Measurements from ENCODE around the gene TECTA.

The TECTA gene, protein sequence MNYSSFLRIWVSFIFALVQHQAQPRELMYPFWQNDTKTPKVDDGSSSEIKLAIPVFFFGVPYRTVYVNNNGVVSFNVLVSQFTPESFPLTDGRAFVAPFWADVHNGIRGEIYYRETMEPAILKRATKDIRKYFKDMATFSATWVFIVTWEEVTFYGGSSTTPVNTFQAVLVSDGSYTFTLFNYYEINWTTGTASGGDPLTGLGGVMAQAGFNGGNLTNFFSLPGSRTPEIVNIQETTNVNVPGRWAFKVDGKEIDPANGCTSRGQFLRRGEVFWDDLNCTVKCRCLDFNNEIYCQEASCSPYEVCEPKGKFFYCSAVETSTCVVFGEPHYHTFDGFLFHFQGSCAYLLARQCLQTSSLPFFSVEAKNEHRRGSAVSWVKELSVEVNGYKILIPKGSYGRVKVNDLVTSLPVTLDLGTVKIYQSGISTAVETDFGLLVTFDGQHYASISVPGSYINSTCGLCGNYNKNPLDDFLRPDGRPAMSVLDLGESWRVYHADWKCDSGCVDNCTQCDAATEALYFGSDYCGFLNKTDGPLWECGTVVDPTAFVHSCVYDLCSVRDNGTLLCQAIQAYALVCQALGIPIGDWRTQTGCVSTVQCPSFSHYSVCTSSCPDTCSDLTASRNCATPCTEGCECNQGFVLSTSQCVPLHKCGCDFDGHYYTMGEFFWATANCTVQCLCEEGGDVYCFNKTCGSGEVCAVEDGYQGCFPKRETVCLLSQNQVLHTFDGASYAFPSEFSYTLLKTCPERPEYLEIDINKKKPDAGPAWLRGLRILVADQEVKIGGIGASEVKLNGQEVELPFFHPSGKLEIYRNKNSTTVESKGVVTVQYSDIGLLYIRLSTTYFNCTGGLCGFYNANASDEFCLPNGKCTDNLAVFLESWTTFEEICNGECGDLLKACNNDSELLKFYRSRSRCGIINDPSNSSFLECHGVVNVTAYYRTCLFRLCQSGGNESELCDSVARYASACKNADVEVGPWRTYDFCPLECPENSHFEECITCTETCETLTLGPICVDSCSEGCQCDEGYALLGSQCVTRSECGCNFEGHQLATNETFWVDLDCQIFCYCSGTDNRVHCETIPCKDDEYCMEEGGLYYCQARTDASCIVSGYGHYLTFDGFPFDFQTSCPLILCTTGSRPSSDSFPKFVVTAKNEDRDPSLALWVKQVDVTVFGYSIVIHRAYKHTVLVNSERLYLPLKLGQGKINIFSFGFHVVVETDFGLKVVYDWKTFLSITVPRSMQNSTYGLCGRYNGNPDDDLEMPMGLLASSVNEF (N-terminal part only)

DNA sequence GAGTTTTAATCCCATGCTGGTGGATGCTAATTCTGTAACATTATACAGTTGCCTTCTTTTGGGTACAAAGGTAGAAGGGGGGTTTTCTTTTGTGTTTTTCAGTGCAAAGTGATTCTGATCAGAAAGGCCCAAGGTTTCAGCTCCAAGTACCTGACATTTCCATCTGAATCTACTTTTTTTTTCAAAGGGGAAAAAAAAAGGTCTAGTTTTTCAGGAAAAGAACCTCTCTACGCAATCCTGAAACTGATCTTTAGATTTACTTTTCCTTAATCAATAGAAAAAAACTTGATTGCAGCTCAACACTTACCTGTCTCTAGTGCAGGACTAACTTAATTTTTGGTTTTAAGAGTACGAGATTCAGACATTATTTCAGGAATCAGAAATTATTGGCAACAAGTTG, at the start of gene TECTA:
Gene TECTA, plus strand, starts transcription at position 301 of the 400 bp plus-strand sequence. CDS start 1,423 bp downstream, outside the sequence.
- DNase-seq: no peak

DNA sequence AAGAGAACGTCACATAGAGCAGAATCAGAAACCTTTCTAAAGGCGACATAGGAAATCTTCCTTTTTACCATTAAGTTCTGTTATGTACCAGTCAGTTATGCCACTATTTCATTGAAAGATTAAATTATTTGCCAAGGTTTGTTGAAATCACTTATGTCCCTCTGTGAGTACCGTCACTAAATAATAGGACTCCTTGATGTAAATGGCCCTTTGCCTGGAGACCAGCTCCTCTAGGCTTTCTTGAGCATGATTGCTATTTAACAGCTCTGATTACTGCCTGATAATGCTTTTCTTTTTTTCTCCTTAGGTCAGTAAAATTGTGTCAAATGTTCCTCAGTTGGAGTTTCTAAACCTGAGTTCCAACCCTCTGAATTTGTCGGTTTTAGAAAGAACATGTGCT, 47.8 kb upstream of the TECTA start:
- no peak for DNase-seq

DNA sequence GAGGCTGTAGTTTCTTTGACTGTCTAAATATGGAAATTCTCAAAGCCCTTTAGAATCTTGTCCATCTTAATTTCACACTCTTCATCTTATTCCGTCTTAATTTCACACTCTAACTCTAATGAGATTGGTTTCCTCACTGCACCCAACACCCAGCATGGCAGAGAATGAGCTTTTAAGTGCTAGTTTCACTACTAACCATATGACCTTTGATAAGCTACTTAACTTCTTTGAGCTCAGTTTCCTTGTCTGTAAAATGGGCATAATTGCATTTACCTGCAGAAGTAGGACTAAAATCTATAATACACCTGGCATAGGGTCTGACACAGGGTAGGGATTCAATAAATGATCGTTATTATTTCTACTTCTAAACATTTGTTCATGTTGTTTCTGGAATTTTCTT, 46.8 kb upstream of the TECTA start:
- DNase-seq: no peak

DNA sequence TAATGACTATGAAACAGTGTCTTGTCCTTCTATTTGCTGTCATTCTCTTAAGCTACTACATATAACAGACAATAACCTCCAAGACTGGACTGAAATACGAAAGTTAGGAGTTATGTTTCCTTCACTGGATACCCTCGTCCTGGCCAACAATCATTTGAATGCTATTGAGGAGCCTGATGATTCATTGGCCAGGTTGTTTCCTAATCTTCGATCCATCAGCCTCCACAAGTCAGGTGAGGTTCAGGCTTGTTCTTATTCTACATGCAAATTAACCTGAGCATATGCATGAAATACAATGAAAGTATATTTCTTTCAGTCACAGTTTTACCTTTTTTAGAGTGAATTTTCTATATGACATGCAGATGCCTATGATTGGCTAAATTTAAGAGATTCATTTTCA, 46.0 kb upstream of the TECTA start:
- DNase-seq: no peak

DNA sequence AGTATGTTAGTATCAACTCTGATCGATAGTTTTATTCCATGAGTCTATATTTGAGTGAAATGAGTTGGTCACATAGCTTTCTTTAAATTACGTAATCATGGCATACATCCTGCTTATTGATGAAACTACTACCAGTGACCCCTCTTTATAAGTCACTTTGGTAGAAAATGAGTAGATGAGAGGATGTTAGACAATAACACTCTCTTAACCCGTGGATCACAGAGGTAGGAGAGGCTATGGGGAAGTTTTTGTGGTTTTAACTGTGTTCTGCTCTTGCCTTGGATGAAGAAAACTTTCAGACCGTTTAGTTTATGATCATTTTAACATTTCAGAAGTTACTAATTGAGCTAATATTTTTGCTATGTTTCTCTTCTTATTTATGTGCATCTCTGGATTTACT, 43.1 kb upstream of the TECTA start:
- DNase-seq: no peak

DNA sequence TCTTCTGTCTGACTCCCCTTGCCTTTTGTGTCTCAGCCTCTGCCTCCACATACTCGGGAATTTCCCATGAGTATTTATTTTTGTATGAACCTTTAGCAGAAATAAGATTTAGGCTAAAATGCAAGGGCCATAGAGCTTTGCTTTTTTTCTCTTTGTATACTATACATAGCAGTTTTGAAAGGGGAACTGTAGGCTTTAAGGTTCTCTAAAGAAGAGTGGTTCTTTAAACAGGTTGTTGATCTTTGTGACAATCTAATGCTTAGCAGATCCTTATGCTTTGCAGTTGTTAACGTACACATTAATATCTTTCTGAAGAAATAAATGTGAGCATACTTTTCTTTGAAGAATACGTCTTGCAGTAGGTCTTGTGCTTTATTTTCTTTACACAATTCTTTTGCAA, 42.1 kb upstream of the TECTA start:
- no peak for DNase-seq

DNA sequence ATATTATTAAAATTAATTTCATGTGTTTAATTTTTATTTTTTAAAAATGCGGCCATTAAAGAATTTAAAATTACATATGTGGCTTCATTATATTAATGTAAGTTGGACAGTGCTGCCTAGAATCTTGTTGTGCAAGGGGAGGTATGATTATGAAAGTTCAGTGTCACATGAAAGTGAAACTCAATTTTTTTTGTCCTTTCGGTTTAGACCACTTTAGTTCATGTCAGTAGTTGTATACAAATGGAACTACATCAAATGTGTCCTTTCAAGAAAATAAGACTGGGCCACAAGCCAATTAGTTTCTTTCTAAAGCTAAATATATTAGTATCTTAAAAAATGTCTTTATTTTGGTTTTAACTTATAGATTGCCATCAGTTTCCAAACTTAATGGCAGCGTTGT, 41.4 kb upstream of the TECTA start:
- no peak for DNase-seq

DNA sequence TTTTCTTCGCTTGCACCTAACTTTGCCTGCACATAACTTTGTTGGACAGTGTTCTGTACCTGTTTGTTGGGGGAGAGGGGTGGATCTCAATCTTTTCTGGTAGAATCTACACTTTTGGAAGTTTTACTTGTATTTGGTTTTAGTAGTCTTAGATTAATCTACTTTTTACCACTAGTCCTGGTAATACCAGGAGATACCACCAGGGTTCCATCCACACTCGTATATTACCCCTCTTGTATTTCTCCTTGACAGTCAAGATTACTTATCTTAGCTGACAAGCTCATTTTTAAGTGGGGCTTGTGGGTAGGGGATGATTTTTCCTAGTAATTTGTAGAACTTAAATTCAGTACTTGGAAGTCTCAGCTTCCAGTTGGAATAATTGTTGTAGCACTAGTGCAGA, 37.3 kb upstream of the TECTA start:
- DNase-seq: no peak

DNA sequence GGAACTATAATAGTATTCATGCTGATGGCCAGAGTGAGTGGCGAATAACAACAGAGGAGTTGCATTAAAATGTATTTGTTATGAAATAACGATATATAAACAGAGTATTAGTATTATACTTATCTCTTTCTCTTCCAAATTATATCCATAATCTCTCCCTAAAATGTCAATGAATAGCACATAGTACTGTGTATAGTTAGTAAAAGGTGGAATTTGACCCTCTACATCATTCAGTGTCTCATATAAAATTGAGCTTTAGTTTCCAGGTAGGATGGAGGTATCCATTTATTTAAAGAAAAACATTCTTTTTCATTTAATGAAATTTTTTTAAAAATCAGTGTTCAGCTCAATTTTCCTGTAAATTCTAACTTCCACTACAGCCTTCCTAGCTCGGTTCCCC, 34.4 kb upstream of the TECTA start:
- no peak for DNase-seq

DNA sequence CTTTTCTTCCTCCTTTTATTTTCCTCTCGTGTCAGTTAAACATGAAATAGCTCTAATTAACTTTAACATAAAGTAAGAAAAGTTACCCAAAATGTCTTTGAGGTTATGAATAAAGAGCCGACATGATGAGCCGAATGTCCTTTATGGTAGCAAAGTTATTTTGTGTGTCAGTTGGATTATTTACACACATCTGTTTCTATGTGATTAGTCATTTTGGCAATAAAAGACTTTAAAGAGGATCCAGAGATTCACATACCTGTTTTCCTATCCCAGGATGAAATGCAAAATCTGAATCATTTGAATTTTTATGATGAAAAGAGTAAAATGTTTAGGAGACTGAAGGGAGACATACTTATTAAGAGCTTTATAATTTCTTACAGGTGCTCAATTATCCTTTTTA, 34.0 kb upstream of the TECTA start:
- no peak for DNase-seq

DNA sequence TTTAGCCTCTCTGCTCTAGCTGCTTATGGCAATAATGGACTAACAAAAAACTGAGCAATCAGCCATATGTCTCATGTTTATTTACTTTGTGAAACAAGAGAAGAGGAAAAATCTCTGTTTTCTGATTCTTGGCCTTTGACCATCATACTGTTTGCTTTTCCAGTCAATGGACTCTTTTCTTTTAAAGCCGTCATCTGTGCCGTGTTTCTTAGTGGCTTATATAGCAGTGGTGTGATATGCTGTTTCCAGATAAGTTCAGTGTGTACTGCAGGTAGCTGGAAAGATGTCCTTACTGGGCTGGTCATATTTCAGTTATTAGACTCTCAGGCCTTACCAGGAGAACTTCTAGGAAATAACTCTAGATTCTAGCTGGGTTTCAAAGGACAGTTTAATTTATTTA, 33.6 kb upstream of the TECTA start:
- DNase-seq: no peak

DNA sequence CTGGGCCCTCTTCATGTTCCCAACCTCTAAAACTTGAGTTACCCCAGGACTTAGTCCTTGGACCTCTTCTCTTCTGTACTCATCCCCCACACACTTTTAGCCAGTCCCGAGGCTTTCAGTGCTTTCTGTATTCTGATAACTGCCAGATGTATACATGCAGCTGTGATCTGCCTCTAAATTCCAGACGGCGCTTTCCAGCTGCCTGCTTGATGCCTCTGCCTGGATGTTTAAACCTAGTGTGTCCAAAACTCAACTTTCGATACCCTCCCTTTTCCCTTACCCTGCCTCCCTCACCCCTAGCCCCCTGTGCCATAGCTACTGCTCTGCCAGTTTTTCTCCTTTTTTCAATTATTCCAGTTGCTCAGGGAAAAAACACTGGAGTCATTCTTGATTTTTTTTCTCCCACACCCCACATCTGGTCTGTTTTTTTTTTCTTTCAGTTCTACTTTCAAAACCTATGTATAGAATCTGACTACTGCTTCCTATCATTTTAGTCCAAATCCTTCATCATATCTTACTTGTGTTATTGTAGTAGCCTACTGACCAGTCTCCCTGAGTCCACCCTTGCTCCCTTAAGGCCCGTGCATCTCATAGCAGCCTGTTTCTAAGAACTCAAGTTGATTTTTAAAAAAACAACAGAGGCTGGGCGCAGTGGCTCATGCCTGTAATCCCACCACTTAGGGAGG, 32.9 kb upstream of the TECTA start:
- no peak for DNase-seq

DNA sequence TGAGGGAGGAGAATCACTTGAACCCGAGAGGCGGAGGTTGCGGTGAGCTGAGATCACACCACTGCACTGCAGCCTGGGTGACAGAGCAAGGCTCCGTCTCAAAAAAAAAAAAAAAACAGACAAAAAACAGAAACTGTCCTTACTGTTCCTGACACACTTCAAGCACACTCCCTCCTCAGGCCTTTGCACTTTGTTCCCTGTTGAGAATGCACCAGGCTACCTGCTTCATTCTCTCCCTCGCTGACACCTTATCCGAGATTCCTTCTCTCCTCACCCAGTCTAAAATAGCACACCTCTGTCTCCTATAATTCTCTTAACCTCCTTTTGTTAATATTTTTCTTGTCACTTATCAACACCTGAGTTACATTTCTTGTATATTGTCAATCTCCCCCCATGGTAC, 32.3 kb upstream of the TECTA start:
- DNase-seq: no peak

DNA sequence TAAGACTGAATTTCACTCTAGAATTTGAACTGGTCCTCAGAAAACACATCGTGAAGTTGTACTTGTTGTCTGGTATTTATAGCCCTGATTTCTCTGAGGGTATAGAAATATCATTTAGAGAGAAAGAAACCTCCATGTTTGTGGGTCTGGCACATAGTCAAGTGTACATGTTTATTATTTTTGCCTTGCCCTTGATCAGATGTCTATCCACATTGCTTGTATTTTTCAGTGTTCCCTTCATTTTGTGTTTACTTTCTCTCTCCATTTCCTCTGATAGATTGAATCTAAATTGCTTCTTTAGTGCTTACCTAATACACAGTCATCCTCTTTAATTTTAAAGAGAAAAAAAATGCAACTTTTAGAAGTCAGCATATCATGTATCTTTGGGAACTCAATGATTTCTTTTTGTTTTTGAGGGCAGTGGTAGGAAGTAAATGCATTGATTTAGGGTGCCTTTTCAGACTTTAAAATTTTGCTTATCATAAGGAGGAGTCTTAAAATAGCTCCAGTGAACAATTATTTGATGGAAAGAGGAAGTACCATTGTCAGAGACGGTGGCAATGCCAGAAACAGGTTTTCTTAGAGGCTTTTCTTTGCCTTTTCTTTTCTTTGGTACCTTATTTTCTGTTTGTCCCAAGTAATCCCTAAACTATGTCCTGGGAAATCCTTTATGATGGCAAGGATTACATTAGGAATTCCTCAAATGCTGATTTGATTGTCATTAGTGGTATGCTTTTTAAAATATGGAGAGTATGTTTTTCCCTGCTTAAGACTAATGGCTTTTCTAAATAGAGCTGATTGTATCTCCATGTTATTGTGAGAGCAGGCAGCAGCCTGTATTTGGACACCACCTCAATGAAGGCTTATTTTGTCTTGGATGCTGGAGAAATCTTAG, 29.8 kb upstream of the TECTA start:
- no peak for DNase-seq

DNA sequence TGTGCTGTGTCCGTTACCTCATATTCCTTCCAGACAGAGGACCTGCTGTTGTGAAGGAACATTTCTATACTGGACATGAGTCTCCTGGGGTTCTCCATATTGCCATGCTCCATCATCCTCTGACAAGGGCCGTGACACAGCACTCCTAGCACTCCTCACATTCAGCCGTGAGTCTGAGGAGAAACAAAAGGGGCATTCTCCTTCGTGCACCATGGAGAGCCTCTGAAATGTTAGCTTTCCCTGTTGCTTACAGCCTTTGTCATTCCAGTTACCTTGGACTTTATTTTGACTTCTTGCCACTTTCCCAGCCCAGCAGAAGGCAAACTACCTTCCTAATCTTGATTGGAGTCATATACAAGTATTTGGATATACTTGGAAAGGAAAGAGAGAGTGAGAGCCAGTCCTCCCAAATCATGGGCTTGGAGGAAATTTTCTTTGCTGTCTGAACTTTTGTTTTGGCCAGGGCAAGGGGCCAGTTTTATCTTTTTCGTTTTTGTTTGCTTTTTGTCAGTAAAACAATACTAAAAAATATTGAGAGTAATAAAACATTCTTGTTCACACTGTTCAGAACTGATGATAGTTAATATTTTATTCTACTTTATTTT, 29.1 kb upstream of the TECTA start:
- no peak for DNase-seq

DNA sequence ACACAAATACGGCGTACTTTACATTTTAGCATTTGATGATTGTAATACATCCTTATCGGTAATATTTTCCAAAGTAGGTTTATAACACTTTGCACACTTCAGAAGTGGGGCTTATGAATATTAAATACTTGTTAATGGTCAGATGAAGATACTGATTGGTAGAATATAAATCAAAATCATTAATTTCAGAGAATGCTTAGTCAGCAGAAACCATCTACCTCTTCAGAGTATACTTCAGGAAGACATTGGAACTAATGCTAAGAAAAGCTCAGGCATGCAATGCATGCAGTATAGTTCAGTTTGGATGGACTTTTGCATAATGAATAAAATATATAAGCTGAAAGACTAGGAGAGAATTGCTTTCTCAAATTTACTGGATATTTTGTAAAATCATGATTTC, 19.7 kb upstream of the TECTA start:
- DNase-seq: no peak

DNA sequence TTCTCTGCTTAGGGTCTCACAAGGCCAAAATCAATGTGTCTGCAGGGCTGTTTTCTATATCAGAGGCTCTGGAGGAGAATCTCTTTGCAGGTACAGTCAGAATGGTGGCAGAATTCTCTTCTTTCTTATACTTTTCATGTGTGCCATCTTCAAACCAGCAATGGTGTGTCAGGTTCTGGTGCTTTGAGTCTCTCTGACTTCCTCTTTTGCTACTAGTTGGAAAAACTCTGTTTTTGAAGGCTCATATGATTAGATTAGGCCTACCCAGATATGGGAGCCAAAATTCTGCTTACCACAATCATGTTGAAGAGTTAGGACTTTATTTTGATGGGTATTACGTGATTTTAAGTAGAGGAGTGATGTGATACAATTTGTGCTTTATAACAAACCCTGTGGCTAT, 18.8 kb upstream of the TECTA start:
- DNase-seq: no peak

DNA sequence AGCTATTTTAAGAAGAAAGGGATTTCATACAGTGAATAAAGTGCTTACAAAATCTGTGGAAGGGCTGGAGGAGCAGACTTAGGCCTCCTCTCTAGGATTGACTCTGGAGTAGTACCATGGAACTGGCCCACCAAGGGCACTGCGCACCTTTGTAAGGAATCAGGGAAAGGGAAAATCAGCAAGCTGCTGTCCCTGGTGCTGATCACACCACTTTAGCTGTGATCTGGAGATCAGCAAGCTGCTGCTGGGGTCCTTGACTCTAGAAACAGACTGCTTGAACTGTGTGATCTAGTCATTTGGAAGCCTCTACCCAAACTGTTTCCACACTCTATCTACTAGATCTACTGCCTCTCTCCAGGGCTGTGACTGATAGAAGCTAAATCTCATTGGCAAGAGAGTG, 18.4 kb upstream of the TECTA start:
- no peak for DNase-seq

DNA sequence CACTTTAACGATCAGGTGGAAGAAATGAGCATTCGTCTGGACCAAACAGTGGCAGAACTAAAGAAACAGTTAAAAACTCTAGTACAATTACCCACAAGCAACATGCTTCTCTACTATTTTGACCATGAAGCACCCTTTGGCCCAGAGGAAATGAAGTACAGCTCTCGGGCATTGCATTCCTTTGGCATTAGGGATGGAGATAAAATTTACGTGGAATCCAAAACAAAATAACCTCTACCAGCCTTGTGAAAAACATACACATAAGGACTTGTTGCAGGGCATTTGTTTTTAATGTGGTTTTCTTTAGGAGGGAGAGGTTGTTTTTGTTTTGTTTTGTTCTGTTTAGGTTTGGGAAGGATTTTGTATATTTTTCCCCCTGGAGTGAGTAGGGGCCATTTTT, 14.2 kb upstream of the TECTA start:
- no peak for DNase-seq

DNA sequence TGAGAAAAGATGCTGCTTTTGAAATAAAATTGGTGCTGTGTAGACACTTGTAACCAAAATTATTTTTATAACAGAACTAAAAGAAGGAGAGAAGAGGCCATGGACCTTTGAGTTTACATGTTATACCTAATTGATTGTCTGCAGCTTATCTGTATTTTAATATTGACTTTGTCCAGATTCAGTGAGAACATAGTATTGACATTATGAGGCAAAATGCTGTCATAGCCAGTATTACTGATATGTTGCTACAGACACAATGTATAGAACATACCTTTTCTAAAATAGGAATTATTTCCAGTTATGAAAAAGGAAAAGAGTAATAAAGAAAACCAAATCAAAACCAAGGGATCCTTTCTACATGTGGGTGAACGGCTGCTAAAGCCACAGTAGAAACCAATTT, 11.5 kb upstream of the TECTA start:
- DNase-seq: no peak

DNA sequence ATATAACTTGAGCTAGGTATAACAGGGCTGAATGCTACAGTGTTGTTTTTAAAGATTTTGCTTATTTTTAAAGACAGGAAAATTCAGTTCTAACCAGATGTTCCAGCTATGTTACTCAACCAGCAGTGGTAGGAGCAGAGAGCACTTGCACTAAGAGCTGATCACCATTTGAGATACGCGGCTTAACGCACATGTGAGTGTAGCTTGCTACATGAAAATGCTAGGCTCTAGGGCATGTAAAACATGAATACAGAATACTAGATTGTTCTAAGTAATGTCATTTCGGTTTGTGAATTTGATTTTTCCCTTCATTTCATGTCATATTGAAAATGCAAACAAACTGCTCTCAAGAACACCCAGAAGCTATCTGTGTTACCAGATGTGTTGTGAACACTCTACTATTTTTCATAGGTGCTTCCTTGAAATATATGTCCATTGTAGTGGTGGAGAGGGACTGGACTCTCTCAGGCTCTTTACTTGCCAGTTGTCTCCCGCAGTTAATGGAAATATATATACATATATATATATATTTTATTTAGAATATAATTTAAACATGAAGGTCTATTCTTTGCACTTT, 10.8 kb upstream of the TECTA start:
- no peak for DNase-seq

Measured in NCI-H187 (cell line).